ENCODE measurements around the gene JOSD2. TPM values are rescaled to one million over a fixed set of nuclear protein-coding genes. Genes with fewer than 3 reads are reported as not detected.

Gene JOSD2
- total RNA-seq, 1 experiment from 2014 or later, result 27.9 TPM

DNA sequence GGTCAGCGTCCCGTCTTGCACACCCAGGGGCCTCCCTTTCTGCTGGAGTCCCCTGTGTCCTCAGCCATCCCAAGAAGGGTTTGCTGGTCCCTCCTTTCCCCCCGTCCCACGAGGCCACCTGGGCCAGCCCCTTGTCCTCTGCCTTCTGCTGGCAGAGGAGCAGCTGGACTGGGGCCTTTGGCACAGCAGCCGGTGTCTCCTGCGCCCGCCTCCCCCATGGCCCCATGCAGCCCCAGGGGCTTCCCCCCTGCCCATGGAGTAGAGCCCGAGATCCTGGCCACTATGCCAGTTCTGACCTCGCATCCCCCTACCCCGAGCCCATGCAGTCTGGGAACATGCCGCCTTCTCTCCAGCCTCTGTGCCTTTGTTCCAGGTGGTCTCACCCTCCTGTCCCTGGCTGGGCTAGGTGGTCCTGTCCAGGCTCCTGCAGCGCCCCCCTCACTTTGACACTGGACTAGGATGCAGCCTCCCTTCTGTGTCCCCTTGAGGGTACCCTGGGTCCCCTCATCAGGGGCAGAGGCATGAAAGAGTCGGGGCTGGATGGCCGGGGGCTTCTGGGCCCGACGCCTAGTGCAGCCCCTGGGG lies 28.6 kb downstream of the JOSD2 start:
- Mint-ChIP-seq H3K27me3 (ENCODE audit: insufficient read depth, unreplicated experiment) (no peaks in the 10 kb centered on the region), H3K27ac (ENCODE audit: unreplicated experiment) (no peak overlapping the region), H3K9me3 (ENCODE audit: unreplicated experiment) (no peaks in the 10 kb centered on the region), H3K36me3 (ENCODE audit: insufficient read depth, unreplicated experiment) (peaks cover 18% of the 10 kb centered on the region), H3K4me3 (ENCODE audit: unreplicated experiment) (no peak overlapping the region), H3K4me1 (ENCODE audit: low read depth, unreplicated experiment) (no peaks in the 10 kb centered on the region)
- ChIA-PET POLR2A (no interaction called here), CTCF (no interaction called here)
- Histone ChIP-seq H3K36me3 (ENCODE audit: control insufficient read depth, insufficient read depth, low read length) (no peaks in the 10 kb centered on the region), H3K4me3 (ENCODE audit: low read depth, low read length) (no peak overlapping the region), H3K27me3 (replicated peaks; ENCODE audit: control insufficient read depth, insufficient read depth, low read length) (no peaks in the 10 kb centered on the region), H3K9me3 (peaks cover 13% of the 10 kb centered on the region), H3K4me1 (no peaks in the 10 kb centered on the region)
- intact Hi-C loops (cut with micrococcal nuclease; ENCODE audit: unreplicated experiment), result no loop called here
- TF ChIP-seq, protein P1, sequence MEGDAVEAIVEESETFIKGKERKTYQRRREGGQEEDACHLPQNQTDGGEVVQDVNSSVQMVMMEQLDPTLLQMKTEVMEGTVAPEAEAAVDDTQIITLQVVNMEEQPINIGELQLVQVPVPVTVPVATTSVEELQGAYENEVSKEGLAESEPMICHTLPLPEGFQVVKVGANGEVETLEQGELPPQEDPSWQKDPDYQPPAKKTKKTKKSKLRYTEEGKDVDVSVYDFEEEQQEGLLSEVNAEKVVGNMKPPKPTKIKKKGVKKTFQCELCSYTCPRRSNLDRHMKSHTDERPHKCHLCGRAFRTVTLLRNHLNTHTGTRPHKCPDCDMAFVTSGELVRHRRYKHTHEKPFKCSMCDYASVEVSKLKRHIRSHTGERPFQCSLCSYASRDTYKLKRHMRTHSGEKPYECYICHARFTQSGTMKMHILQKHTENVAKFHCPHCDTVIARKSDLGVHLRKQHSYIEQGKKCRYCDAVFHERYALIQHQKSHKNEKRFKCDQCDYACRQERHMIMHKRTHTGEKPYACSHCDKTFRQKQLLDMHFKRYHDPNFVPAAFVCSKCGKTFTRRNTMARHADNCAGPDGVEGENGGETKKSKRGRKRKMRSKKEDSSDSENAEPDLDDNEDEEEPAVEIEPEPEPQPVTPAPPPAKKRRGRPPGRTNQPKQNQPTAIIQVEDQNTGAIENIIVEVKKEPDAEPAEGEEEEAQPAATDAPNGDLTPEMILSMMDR (IDR thresholded peaks at IDR 0.05; ENCODE audit: insufficient read depth in 1 of 2, low read depth in 1 of 2, low read length in 1 of 2, severe bottlenecking in 1 of 2, unreplicated experiment in 1 of 2), result no peak
- no peak for DNase-seq
- BruUV-seq (replicated peaks), result no TSS peak

GRCh38 chr19:50481351-50482149 lies 29.4 kb downstream of the JOSD2 start:
- no peaks in the 10 kb centered on the region for H3K27me3 ChIP-seq (replicated peaks; ENCODE audit: control insufficient read depth, insufficient read depth, low read length)
- no TSS peak for BruUV-seq (replicated peaks)
- TF ChIP-seq, protein P1 (IDR thresholded peaks at IDR 0.05; ENCODE audit: insufficient read depth in 1 of 2, low read depth in 1 of 2, low read length in 1 of 2, severe bottlenecking in 1 of 2, unreplicated experiment in 1 of 2), result no peak

DNA sequence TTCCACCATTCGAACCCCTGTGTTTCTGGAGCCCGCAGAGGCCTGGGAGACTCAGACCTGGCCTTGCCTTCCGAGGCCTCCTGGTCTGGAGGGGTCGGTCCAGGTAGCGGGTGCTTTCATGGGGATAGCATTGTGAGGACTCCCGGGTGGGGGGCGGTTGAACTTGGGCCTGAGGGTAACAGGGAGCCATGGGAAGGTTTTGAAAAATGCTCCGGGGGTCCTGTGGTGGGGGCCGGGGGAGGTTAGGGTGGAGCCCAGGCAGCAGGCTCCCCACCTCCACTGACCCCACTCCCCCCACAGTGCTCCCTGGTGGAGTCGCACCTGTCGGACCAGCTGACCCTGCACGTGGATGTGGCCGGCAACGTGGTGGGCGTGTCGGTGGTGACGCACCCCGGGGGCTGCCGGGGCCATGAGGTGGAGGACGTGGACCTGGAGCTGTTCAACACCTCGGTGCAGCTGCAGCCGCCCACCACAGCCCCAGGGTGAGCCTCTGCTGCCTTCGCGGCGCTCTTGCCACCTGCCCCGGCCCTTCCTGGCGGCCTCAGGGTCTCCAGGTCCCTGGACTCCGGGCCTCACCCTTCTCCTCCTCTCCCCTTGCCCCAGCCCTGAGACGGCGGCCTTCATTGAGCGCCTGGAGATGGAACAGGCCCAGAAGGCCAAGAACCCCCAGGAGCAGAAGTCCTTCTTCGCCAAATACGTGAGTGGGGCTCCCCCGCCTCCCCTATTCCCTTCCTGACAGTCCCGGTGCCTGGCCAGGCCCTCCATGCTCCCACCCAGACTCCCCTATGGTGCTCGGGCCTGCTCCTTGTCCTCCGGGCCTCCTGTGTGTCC lies 30.5 kb downstream of the JOSD2 start:
- no peak overlapping the region for H3K4me3 Mint-ChIP-seq (ENCODE audit: unreplicated experiment)
- no peak for DNase-seq
- H3K36me3 ChIP-seq (ENCODE audit: control insufficient read depth, insufficient read depth, low read length), result no peaks in the 10 kb centered on the region
- TF ChIP-seq, protein P1 (IDR thresholded peaks at IDR 0.05; ENCODE audit: insufficient read depth in 1 of 2, low read depth in 1 of 2, low read length in 1 of 2, severe bottlenecking in 1 of 2, unreplicated experiment in 1 of 2), result no peak
- intact Hi-C loops (cut with micrococcal nuclease; ENCODE audit: unreplicated experiment), result no loop called here
- BruUV-seq (replicated peaks), result no TSS peak
- H3K4me3 ChIP-seq (ENCODE audit: low read depth, low read length), result no peak overlapping the region
- no peaks in the 10 kb centered on the region for H3K27me3 ChIP-seq (replicated peaks; ENCODE audit: control insufficient read depth, insufficient read depth, low read length)
- H3K27ac Mint-ChIP-seq (ENCODE audit: unreplicated experiment), result no peak overlapping the region
- ChIA-PET CTCF (interaction anchor here (1.0 kb wide), 1 partner anchor 15 kb away, joined by 4 read pairs; no protein-coding TSS in a partner anchor), POLR2A (no interaction called here)
- H3K4me1 ChIP-seq, result no peaks in the 10 kb centered on the region
- H3K9me3 Mint-ChIP-seq (ENCODE audit: unreplicated experiment), result no peaks in the 10 kb centered on the region
- peaks cover 37% of the 10 kb centered on the region for H3K36me3 Mint-ChIP-seq (ENCODE audit: insufficient read depth, unreplicated experiment)
- no peaks in the 10 kb centered on the region for H3K9me3 ChIP-seq
- no peaks in the 10 kb centered on the region for H3K27me3 Mint-ChIP-seq (ENCODE audit: insufficient read depth, unreplicated experiment)
- no peaks in the 10 kb centered on the region for H3K4me1 Mint-ChIP-seq (ENCODE audit: low read depth, unreplicated experiment)

More at GRCh38 chr19:50481351-50482149, 29.4 kb downstream of the JOSD2 start:
- no peak for DNase-seq
- intact Hi-C loops (cut with micrococcal nuclease; ENCODE audit: unreplicated experiment), result no loop called here
- Mint-ChIP-seq H3K27ac (ENCODE audit: unreplicated experiment) (no peak overlapping the region), H3K4me3 (ENCODE audit: unreplicated experiment) (no peak overlapping the region), H3K9me3 (ENCODE audit: unreplicated experiment) (no peaks in the 10 kb centered on the region), H3K27me3 (ENCODE audit: insufficient read depth, unreplicated experiment) (no peaks in the 10 kb centered on the region), H3K36me3 (ENCODE audit: insufficient read depth, unreplicated experiment) (peaks cover 26% of the 10 kb centered on the region), H3K4me1 (ENCODE audit: low read depth, unreplicated experiment) (no peaks in the 10 kb centered on the region)
- no peak overlapping the region for H3K4me3 ChIP-seq (ENCODE audit: low read depth, low read length)
- H3K4me1 ChIP-seq, result no peaks in the 10 kb centered on the region
- no peaks in the 10 kb centered on the region for H3K36me3 ChIP-seq (ENCODE audit: control insufficient read depth, insufficient read depth, low read length)
- ChIA-PET CTCF (no interaction called here), POLR2A (no interaction called here)
- H3K9me3 ChIP-seq, result peaks cover 9% of the 10 kb centered on the region

All from Caco-2 (cell line).